Stomach (tissue), 9 donors: Measurements from ENCODE around the gene PLXND1. TPM values are rescaled to one million over a fixed set of nuclear protein-coding genes. Genes with fewer than 3 reads are reported as not detected.
A peak's percentile ranks its signal among the peaks of the same experiment; 100 is the strongest.

Experiments used
- DNase-seq, 2 donors: peaks; one replicate each; pipeline versions ENCODE4 v3.0.0 to v3.0.0-alpha.2; 2013 to 2019
- H3K27ac ChIP-seq, 5 donors: fragments of 200-600 bp in 4 of 5; sonication (generic) in 4 of 5; one replicate each; pipeline ENCODE4 v1.5.1; 2013 to 2019; ENCODE audit warnings: mild to moderate bottlenecking in 1 of 5, moderate library complexity in 1 of 5
- H3K27me3 ChIP-seq, 3 donors: fragments of 200-600 bp; sonication (generic); one replicate each; pipeline ENCODE4 v1.5.1; 2017 to 2019; ENCODE audit warnings: mixed run types in 1 of 3
- H3K36me3 ChIP-seq, 4 donors: fragments of 200-600 bp; sonication (generic); 1 replicate in 3 of 4; 2 replicates in 1 of 4; pipeline ENCODE4 v1.5.1; 2016 to 2019
- H3K4me1 ChIP-seq, 4 donors: fragments of 200-600 bp; sonication (generic); one replicate each; pipeline ENCODE4 v1.5.1; 2016 to 2019
- H3K4me3 ChIP-seq, 4 donors: fragments of 200-600 bp; sonication (generic) in 3 of 4; one replicate each; pipeline ENCODE4 v1.5.1; 2016 to 2019; ENCODE audit warnings: mild to moderate bottlenecking in 1 of 4
- H3K9me3 ChIP-seq, 4 donors: fragments of 200-600 bp; sonication (generic); one replicate each; pipeline ENCODE4 v1.5.1; 2016 to 2019
- CTCF ChIP-seq, 7 experiments: fragments of 450-650 bp in 4 of 7; fragments of 200-600 bp in 3 of 7; sonication (generic) in 3 of 7; IDR thresholded peaks; one replicate each; pipeline ENCODE4 v1.5.1; 2016 to 2019; ENCODE audit warnings: antibody characterized with exemption in 7 of 7, control low read depth in 2 of 7, mild to moderate bottlenecking in 1 of 7
- EP300 ChIP-seq: sonication (generic); formaldehyde crosslinking; IDR thresholded peaks from one replicate; pipeline ENCODE4 v1.6.1; 2017; ENCODE audit warnings: antibody characterized with exemption
- POLR2A ChIP-seq, 4 donors: fragments of 450-650 bp; IDR thresholded peaks; one replicate each; pipeline ENCODE4 v1.6.1; 2016; ENCODE audit warnings: antibody characterized with exemption in 4 of 4, control low read depth in 2 of 4, mild to moderate bottlenecking in 1 of 4, moderate library complexity in 1 of 4
- POLR2AphosphoS5 ChIP-seq, 3 donors: sonication (generic); formaldehyde crosslinking; IDR thresholded peaks; one replicate each; pipeline ENCODE4 v1.6.1; 2016; ENCODE audit warnings: antibody characterized with exemption in 3 of 3
- WGBS, 5 donors: extraction: QIAGEN DNeasy Blood & Tissue Kit in 3 of 5; methylation state at CpG; one replicate each; pipeline versions ENCODE4 v1.1.5 to v1.1.7; 2013 to 2018; 5-methylcytosine and 5-hydroxymethylcytosine counted together
- intact Hi-C: fragments of 100-400 bp; cut with DNase I; formaldehyde crosslinking; loops from one replicate; pipeline ENCODE4 v1.15.1; 2023; ENCODE audit warnings: low total_unique reads
- polyA plus RNA-seq, 3 donors: library from polyadenylated mRNA; stranded (reverse); fragments of 200-250 nt; gene quantifications; one replicate each; pipeline ENCODE4 v1.2.3, GENCODE V29; 2013
- total RNA-seq, 5 donors: library from RNA; depleted of rRNA; stranded (reverse); fragments of >200 nt; gene quantifications; one replicate each; pipeline versions ENCODE4 v1.1.0 to v1.2.3, GENCODE V29; 2014 to 2016
- donor health status: healthy with polysubstance abuse.
- donor health status: Bipolar disorder and iron deficiency.
- donor health status: healthy.

The PLXND1 gene
- total and polyA plus RNA-seq, 8 donors = 22.6 to 251 (median 58.6) TPM

GRCh38 chr3:129598000-129598381 is 8.5 kb downstream of the PLXND1 start:
- Histone ChIP-seq H3K9me3 (no peaks in the 10 kb centered on the region), H3K36me3 (peaks cover 0 to 3% (median 0%) of the 10 kb centered on the region in 4 donors), H3K4me1 (peaks cover 79 to 100% (median 91%) of the 10 kb centered on the region in 4 donors), H3K27ac (peak overlapping the region; percentile 62 to 88 (median 81)), H3K4me3 (no peak overlapping the region), H3K27me3 (no peaks in the 10 kb centered on the region)
- DNase-seq = peak in 1 of 2 donors; percentile 43
- TF ChIP-seq EP300 (no peak), POLR2A (IDR thresholded peaks at IDR 0.05) (no peak), CTCF (IDR thresholded peaks at IDR 0.05) (no peak), POLR2AphosphoS5 (IDR thresholded peaks at IDR 0.05) (no peak)
- 54 to 73% (median 64%) methylated on average over 5 of the region's 5 CpGs for WGBS, 5 donors
- intact Hi-C loops = no loop called here

DNA sequence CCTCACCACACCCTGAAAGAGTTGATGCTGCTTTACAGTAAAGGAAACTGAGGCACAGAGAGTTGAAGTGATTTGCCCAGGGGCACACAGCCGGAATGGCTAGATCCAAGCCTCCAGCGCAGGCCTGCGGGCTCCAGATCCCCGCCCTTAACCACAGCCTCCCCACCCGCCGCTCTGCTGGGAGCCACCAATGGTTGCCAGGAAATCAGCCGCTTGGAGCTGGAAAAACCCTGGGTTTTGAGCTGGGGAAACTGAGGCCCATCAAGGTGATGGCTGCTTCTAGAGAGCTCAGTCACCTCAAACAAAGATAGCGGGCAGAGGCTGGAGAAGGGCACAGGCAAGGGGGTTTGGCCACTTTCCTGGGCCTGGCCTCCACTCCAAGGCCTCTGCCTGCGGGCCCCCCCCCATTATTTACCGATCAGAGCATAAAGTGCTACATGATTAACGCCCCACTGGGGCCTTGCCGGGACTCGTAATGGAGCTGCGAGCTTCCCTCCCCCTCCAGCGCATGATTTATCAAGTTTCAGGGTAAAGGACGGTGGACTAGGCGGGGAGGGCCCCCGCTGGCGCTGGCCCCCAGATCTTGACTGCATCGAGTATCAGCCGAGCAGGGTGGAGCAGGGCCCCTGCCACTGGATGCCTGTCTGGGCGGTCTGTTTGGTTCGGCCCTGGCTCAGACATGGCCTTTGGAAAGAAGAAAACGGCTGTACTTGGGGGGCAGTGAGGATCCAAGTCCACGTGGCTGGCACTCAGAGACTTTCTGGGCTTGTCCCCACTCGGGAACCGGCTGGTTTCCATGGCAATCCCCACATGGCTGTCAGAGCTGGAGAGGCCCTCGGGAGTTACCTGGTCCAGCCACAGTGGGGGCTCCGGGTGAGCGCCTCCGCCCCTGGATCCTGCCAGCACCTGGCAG is 9.1 kb downstream of the PLXND1 start:
- Histone ChIP-seq H3K9me3 (no peaks in the 10 kb centered on the region), H3K4me1 (peaks cover 78 to 100% (median 91%) of the 10 kb centered on the region in 4 donors), H3K27ac (peak overlapping the region; percentile 62 to 88 (median 81)), H3K27me3 (no peaks in the 10 kb centered on the region), H3K36me3 (peaks cover 0 to 3% (median 0%) of the 10 kb centered on the region in 4 donors), H3K4me3 (peak overlapping the region in 2 of 4 donors; percentile 5 to 16)
- no peak for TF ChIP-seq CTCF (IDR thresholded peaks at IDR 0.05)
- TF ChIP-seq EP300 = no peak
- no peak for TF ChIP-seq POLR2AphosphoS5 (IDR thresholded peaks at IDR 0.05)
- no peak for TF ChIP-seq POLR2A (IDR thresholded peaks at IDR 0.05)
- 38 to 51% (median 41%) methylated on average over 23 to 31 of the region's 31 CpGs for WGBS, 5 donors
- DNase-seq = peak in 1 of 2 donors; percentile 80
- intact Hi-C loops = no loop called here

- TF ChIP-seq EP300 (no peak), CTCF (IDR thresholded peaks at IDR 0.05) (no peak), POLR2A (IDR thresholded peaks at IDR 0.05) (no peak), POLR2AphosphoS5 (IDR thresholded peaks at IDR 0.05) (peak in 2 of 3 donors; percentile 15 to 27)
- peaks cover 80 to 99% (median 90%) of the 10 kb centered on the region in 4 donors for H3K4me1 ChIP-seq
- H3K4me3 ChIP-seq = peak overlapping the region in 2 of 4 donors; percentile 6 to 15
- intact Hi-C loops = no loop called here
- peak in 1 of 2 donors; percentile 93 for DNase-seq
- H3K27ac ChIP-seq = peak overlapping the region; percentile 62 to 88 (median 81)
- no peaks in the 10 kb centered on the region for H3K27me3 ChIP-seq
- 36 to 61% (median 54%) methylated on average over 21 to 27 of the region's 27 CpGs for WGBS, 5 donors
- H3K9me3 ChIP-seq = no peaks in the 10 kb centered on the region
- no peaks in the 10 kb centered on the region for H3K36me3 ChIP-seq
These were observed 10.0 kb downstream of the PLXND1 start for GRCh38 chr3:129596194-129597086.
